BLaER1 (cell line): Measurements from ENCODE around the gene B3GAT1.

Experiments
- H3K27ac ChIP-seq: shearing (Covaris generic); formaldehyde crosslinking; 2 replicates; pipeline ENCODE4 v1.8.1; 2022
- H3K27me3 ChIP-seq: shearing (Covaris generic); formaldehyde crosslinking; 2 replicates; pipeline ENCODE4 v1.8.1; 2022
- H3K36me3 ChIP-seq: shearing (Covaris generic); formaldehyde crosslinking; 2 replicates; pipeline ENCODE4 v1.8.1; 2022
- H3K4me1 ChIP-seq: shearing (Covaris generic); formaldehyde crosslinking; 2 replicates; pipeline ENCODE4 v1.8.1; 2022
- H3K4me2 ChIP-seq: shearing (Covaris generic); formaldehyde crosslinking; 2 replicates; pipeline ENCODE4 v1.8.1; 2022
- H3K4me3 ChIP-seq: shearing (Covaris generic); formaldehyde crosslinking; 2 replicates; pipeline ENCODE4 v1.8.1; 2022
- H3K9ac ChIP-seq: shearing (Covaris generic); formaldehyde crosslinking; 2 replicates; pipeline ENCODE4 v1.8.1; 2022
- H3K9me3 ChIP-seq: shearing (Covaris generic); formaldehyde crosslinking; 2 replicates; pipeline ENCODE4 v1.8.1; 2022
- H4K20me1 ChIP-seq: shearing (Covaris generic); formaldehyde crosslinking; 2 replicates; pipeline ENCODE4 v1.8.1; 2022
- Cebpa-rat ChIP-seq: shearing (Covaris generic); IDR thresholded peaks from 2 replicates; pipeline ENCODE4 v1.8.1; 2022

The B3GAT1 gene

GRCh38 chr11:134413043-134413825 lies 1.2 kb upstream of the B3GAT1 start:
- peaks cover 45% of the 10 kb centered on the region for H3K27me3 ChIP-seq

DNA sequence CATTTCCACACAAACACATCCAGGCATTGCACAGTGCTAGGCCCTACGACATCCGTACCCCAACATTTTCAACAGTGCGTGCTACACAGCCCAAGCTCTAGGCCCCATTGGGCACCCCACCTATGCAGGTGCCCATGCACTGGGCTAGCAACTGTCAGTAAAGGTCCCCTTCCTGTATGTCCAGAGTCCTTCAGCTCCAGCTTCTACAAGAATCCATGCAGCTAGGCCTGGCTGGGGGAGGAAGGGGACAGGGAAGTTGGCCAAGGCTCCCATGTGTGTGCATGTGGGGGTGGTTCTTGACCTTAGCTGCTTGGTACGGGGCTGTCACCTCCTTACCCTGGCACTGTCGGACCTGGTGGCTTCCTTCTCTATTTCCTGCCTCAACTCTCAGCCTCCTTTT lies 1.3 kb downstream of the B3GAT1 start:
- no peak for TF ChIP-seq Cebpa-rat
- no peaks in the 10 kb centered on the region for H3K36me3 ChIP-seq
- H3K4me3 ChIP-seq: peak overlapping the region; percentile 72
- H3K4me2 ChIP-seq: peak overlapping the region; percentile 99
- H3K9ac ChIP-seq: 0 out of 2 replicates have a peak overlapping the region, but pooled peaks have one; percentile 73
- H3K27ac ChIP-seq: no peak overlapping the region
- H3K27me3 ChIP-seq: peaks cover 47% of the 10 kb centered on the region
- peaks cover 47% of the 10 kb centered on the region for H3K4me1 ChIP-seq
- no peaks in the 10 kb centered on the region for H3K9me3 ChIP-seq
- H4K20me1 ChIP-seq: peaks cover 81% of the 10 kb centered on the region

More at GRCh38 chr11:134413043-134413825, 1.2 kb upstream of the B3GAT1 start:
- no peak overlapping the region for H3K27ac ChIP-seq
- H3K4me2 ChIP-seq: peak overlapping the region; percentile 88
- H3K9me3 ChIP-seq: no peaks in the 10 kb centered on the region
- TF ChIP-seq Cebpa-rat: no peak
- peak overlapping the region; percentile 48; the same call in 1 of the 2 replicates for H3K9ac ChIP-seq
- peaks cover 66% of the 10 kb centered on the region for H4K20me1 ChIP-seq
- H3K4me3 ChIP-seq: peak overlapping the region; percentile 68
- no peaks in the 10 kb centered on the region for H3K36me3 ChIP-seq
- H3K4me1 ChIP-seq: peaks cover 67% of the 10 kb centered on the region

DNA sequence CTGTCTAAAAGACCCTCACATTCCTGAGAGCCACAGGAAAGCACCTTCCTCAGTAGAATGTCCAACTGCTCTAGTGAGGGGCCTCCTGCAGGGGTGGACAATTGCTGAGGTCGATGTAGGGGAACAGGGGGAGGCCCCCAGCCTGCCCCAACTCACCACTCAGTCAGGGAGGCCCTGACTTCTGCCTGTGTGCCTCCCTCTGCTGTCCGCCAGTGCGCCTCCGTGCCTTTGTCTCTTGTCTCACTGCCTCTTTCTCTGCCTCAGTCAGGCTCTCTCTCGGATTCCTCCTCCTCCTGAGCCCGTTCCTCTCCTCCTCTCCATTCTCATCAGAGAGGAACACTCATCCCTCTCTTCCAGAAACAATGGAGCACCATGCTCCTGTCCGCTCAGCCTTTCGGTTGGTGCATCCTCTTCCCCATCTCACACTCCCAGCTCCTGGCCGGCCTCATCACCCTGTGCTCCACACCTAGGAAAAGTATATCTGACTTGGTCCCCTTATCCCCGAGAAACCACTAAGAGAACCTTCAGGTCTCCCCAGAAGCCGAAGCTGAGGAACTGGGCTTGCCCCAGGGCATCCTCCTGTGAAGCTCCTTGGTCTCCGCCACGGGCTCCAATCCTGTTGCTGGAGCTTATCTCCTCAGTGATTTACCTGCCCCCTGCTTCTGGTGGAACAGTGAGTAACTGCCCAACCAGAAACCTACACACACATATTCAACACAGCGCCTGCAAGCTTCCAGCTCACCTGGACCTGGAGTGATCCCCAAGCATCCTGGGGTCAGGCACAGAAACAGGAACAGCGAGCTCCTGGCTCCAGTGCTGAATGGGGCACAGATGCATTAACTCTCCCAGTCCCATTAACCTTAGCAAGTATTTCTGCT lies 2.3 kb downstream of the B3GAT1 start:
- H3K4me1 ChIP-seq: peaks cover 37% of the 10 kb centered on the region
- TF ChIP-seq Cebpa-rat: no peak
- peaks cover 47% of the 10 kb centered on the region for H3K27me3 ChIP-seq
- H3K4me2 ChIP-seq: no peak overlapping the region; the same call in 1 of the 2 replicates
- H3K36me3 ChIP-seq: no peaks in the 10 kb centered on the region
- H3K27ac ChIP-seq: no peak overlapping the region
- H3K4me3 ChIP-seq: no peak overlapping the region
- H3K9me3 ChIP-seq: no peaks in the 10 kb centered on the region
- peaks cover 81% of the 10 kb centered on the region for H4K20me1 ChIP-seq
- H3K9ac ChIP-seq: no peak overlapping the region

GRCh38 chr11:134407923-134408322 lies 4.1 kb downstream of the B3GAT1 start:
- no peak for TF ChIP-seq Cebpa-rat
- Histone ChIP-seq H3K9me3 (no peaks in the 10 kb centered on the region), H3K9ac (no peak overlapping the region), H3K4me2 (no peak overlapping the region), H3K4me1 (peaks cover 18% of the 10 kb centered on the region), H4K20me1 (peaks cover 76% of the 10 kb centered on the region), H3K27me3 (peaks cover 37% of the 10 kb centered on the region), H3K4me3 (no peak overlapping the region), H3K27ac (no peak overlapping the region), H3K36me3 (no peaks in the 10 kb centered on the region)

DNA sequence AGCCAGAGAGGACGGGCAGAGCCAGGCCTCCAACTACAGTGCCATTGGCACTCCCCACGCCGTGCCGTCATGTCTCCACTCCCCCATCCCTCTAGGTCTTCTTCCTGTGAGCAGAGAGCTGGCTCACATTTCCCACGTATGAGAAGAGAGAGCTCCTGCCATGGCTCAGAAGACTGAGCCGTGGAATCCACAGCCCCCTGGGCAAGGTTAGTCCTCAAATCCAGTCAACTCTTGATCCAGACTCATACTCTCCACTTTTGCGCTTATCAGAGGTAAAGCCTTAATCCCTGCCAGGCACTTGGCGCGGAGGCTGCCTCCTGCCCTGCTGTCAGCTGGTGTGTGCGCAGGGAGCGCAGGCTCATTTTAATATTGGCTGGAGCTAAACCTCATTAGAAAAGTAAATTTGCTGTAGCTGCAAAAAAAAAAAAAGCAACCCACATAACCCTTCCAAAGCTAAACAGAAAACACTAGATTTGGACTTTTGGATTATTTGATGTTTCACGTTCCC lies 4.7 kb downstream of the B3GAT1 start:
- no peak for TF ChIP-seq Cebpa-rat
- Histone ChIP-seq H3K4me2 (no peak overlapping the region), H3K9ac (no peak overlapping the region), H3K9me3 (no peaks in the 10 kb centered on the region), H4K20me1 (peaks cover 75% of the 10 kb centered on the region), H3K4me3 (no peak overlapping the region), H3K27ac (no peak overlapping the region), H3K36me3 (no peaks in the 10 kb centered on the region), H3K4me1 (peaks cover 13% of the 10 kb centered on the region), H3K27me3 (peaks cover 33% of the 10 kb centered on the region)

GRCh38 chr11:134406264-134407185 lies 5.5 kb downstream of the B3GAT1 start:
- Histone ChIP-seq H3K4me2 (no peak overlapping the region), H3K9me3 (no peaks in the 10 kb centered on the region), H3K4me3 (no peak overlapping the region), H3K9ac (no peak overlapping the region), H4K20me1 (peaks cover 74% of the 10 kb centered on the region), H3K27ac (no peak overlapping the region), H3K4me1 (peaks cover 12% of the 10 kb centered on the region), H3K36me3 (no peaks in the 10 kb centered on the region), H3K27me3 (peaks cover 31% of the 10 kb centered on the region)
- TF ChIP-seq Cebpa-rat: no peak

DNA sequence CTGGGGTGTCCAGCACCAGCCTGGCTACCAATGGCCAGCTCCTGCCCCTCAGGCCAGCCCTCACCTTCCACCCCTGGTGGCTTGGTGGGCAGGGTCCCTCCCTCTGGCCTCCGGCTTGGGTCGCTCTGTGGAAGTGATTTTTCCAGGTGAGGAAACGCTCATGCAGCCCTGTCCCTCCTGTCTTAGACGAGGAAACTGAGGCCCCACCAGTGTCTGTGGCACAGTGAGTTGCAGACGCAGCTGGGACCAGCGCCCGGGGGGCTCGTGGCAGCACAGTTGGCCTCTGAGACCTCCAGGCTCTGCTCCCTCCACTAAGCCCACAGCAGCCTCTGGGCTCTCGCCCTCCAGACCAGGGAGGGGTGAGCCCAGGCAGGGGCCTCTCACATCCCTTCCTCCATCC lies 6.2 kb downstream of the B3GAT1 start:
- Histone ChIP-seq H3K4me3 (no peak overlapping the region), H3K27ac (no peak overlapping the region), H3K9me3 (peaks cover 6% of the 10 kb centered on the region), H3K4me1 (peaks cover 5% of the 10 kb centered on the region), H3K36me3 (no peaks in the 10 kb centered on the region), H3K9ac (no peak overlapping the region), H4K20me1 (peaks cover 67% of the 10 kb centered on the region), H3K4me2 (no peak overlapping the region), H3K27me3 (peaks cover 25% of the 10 kb centered on the region)
- no peak for TF ChIP-seq Cebpa-rat

GRCh38 chr11:134405436-134405835 lies 6.6 kb downstream of the B3GAT1 start:
- no peak for TF ChIP-seq Cebpa-rat
- H3K36me3 ChIP-seq: no peaks in the 10 kb centered on the region
- H3K27me3 ChIP-seq: peaks cover 21% of the 10 kb centered on the region
- H3K4me3 ChIP-seq: no peak overlapping the region
- no peak overlapping the region for H3K9ac ChIP-seq
- H3K4me2 ChIP-seq: no peak overlapping the region
- H3K4me1 ChIP-seq: peaks cover 1% of the 10 kb centered on the region
- no peak overlapping the region for H3K27ac ChIP-seq
- peaks cover 10% of the 10 kb centered on the region for H3K9me3 ChIP-seq
- H4K20me1 ChIP-seq: peaks cover 63% of the 10 kb centered on the region
